Trophoblast cell (in vitro differentiated cells and primary cell): ENCODE results near the gene CACNA1C.

Experiments used
- DNase-seq, 2 donors: peaks; one replicate each; pipeline ENCODE4 v3.0.0-alpha.2; 2016
- H2AFZ ChIP-seq: 2 replicates; pipeline ENCODE4 v1.6.1; 2013; ENCODE audit warnings: low read length, moderate library complexity, mild to moderate bottlenecking; ENCODE audit not compliant: insufficient read depth, poor library complexity
- H2AK5ac ChIP-seq: 2 replicates; pipeline ENCODE4 v1.6.1; 2013; ENCODE audit warnings: mild to moderate bottlenecking, low read length
- H2BK120ac ChIP-seq: 2 replicates; pipeline ENCODE4 v1.6.1; 2013; ENCODE audit warnings: low read length, mild to moderate bottlenecking, moderate library complexity; ENCODE audit not compliant: insufficient read depth, poor library complexity
- H2BK12ac ChIP-seq: 2 replicates; pipeline ENCODE4 v1.6.1; 2013; ENCODE audit warnings: mild to moderate bottlenecking, low read length, moderate library complexity
- H2BK5ac ChIP-seq: 2 replicates; pipeline ENCODE4 v1.6.1; 2013; ENCODE audit warnings: low read length, low read depth, moderate library complexity, mild to moderate bottlenecking; ENCODE audit not compliant: poor library complexity
- H3K14ac ChIP-seq: 2 replicates; pipeline ENCODE4 v1.6.1; 2013; ENCODE audit warnings: mild to moderate bottlenecking, low read length
- H3K18ac ChIP-seq: 2 replicates; pipeline ENCODE4 v1.6.1; 2013; ENCODE audit warnings: mild to moderate bottlenecking, low read length
- H3K23ac ChIP-seq: 2 replicates; pipeline ENCODE4 v1.6.1; 2013; ENCODE audit warnings: low read length
- H3K27ac ChIP-seq: 2 replicates; pipeline ENCODE4 v1.5.1; 2013; ENCODE audit warnings: low read depth, mild to moderate bottlenecking, inconsistent platforms, low read length, moderate library complexity
- H3K27me3 ChIP-seq: 2 replicates; pipeline ENCODE4 v1.6.1; 2013; ENCODE audit warnings: inconsistent platforms, mild to moderate bottlenecking, low read length, moderate library complexity; ENCODE audit not compliant: insufficient read depth
- H3K36me3 ChIP-seq, 2 experiments: 1 replicate in 1 of 2; 2 replicates in 1 of 2; pipeline ENCODE4 v1.6.1; 2013; ENCODE audit warnings: low read length in 2 of 2, mild to moderate bottlenecking in 2 of 2, moderate library complexity in 1 of 2; ENCODE audit not compliant: insufficient read depth in 2 of 2, control insufficient read depth in 1 of 2
- H3K4ac ChIP-seq: 2 replicates; pipeline ENCODE4 v1.6.1; 2013; ENCODE audit warnings: low read depth, mild to moderate bottlenecking, low read length, moderate library complexity
- H3K4me1 ChIP-seq, 2 experiments: 1 replicate in 1 of 2; 2 replicates in 1 of 2; pipeline ENCODE4 v1.6.1; 2013; ENCODE audit warnings: low read length in 2 of 2, mild to moderate bottlenecking in 2 of 2, moderate library complexity in 1 of 2; ENCODE audit not compliant: insufficient read depth in 2 of 2, control insufficient read depth in 1 of 2
- H3K4me2 ChIP-seq: 2 replicates; pipeline ENCODE4 v1.6.1; 2013; ENCODE audit warnings: inconsistent platforms, mild to moderate bottlenecking, low read length, moderate library complexity
- H3K4me3 ChIP-seq: 2 replicates; pipeline ENCODE4 v1.5.1; 2013; ENCODE audit warnings: mild to moderate bottlenecking, low read depth, low read length, inconsistent platforms
- H3K79me1 ChIP-seq: one replicate; pipeline ENCODE4 v1.6.1; 2013; ENCODE audit warnings: low read length
- H3K79me2 ChIP-seq: 2 replicates; pipeline ENCODE4 v1.6.1; 2013; ENCODE audit warnings: low read length, mild to moderate bottlenecking; ENCODE audit not compliant: control insufficient read depth, insufficient read depth, poor library complexity
- H3K9ac ChIP-seq: 2 replicates; pipeline ENCODE4 v1.6.1; 2013; ENCODE audit warnings: mild to moderate bottlenecking, low read length
- H3K9me3 ChIP-seq: 2 replicates; pipeline ENCODE4 v1.6.1; 2013; ENCODE audit warnings: low read depth, mild to moderate bottlenecking, control low read depth, inconsistent platforms, low read length; ENCODE audit not compliant: insufficient read depth
- H4K12ac ChIP-seq: 2 replicates; pipeline ENCODE4 v1.6.1; 2013; ENCODE audit warnings: low read depth, mild to moderate bottlenecking, low read length, moderate library complexity
- H4K8ac ChIP-seq: 2 replicates; pipeline ENCODE4 v1.6.1; 2013; ENCODE audit warnings: low read depth, mild to moderate bottlenecking, low read length, moderate library complexity
- H4K91ac ChIP-seq: one replicate; pipeline ENCODE4 v1.6.1; 2013; ENCODE audit warnings: low read depth, mild to moderate bottlenecking, low read length, moderate library complexity
- WGBS: extraction: QIAGEN DNeasy Blood & Tissue Kit; methylation state at CpG from one replicate; pipeline ENCODE4 v1.1.7; 2013; ENCODE audit warnings: missing lambda C conversion rate; ENCODE audit not compliant: insufficient read length, insufficient coverage; ENCODE audit errors: extremely low coverage; 5-methylcytosine and 5-hydroxymethylcytosine counted together

The CACNA1C gene

GRCh38 chr12:2228535-2228934 lies 175.7 kb downstream of the CACNA1C start:
- Histone ChIP-seq H2AK5ac (no peak overlapping the region), H3K4me2 (no peak overlapping the region), H3K9me3 (peaks cover 1% of the 10 kb centered on the region), H3K9ac (no peak overlapping the region), H3K36me3 (no peaks in the 10 kb centered on the region), H3K23ac (no peak overlapping the region), H3K14ac (no peak overlapping the region), H2AFZ (no peak overlapping the region), H2BK12ac (no peak overlapping the region), H4K91ac (no peak overlapping the region), H3K4ac (no peak overlapping the region), H2BK5ac (no peak overlapping the region), H2BK120ac (no peak overlapping the region), H3K18ac (no peak overlapping the region), H3K4me1 (no peaks in the 10 kb centered on the region), H3K79me1 (no peaks in the 10 kb centered on the region), H4K12ac (no peak overlapping the region), H3K4me3 (no peak overlapping the region), H3K27ac (no peak overlapping the region), H3K27me3 (no peaks in the 10 kb centered on the region), H3K79me2 (no peaks in the 10 kb centered on the region), H4K8ac (no peak overlapping the region)
- DNase-seq = no peak

GRCh38 chr12:2229661-2230539 lies 177.1 kb downstream of the CACNA1C start:
- Histone ChIP-seq H2AK5ac (no peak overlapping the region), H4K8ac (no peak overlapping the region), H2BK5ac (no peak overlapping the region), H2AFZ (no peak overlapping the region), H3K4me3 (no peak overlapping the region), H3K9ac (no peak overlapping the region), H3K23ac (no peak overlapping the region), H3K79me2 (no peaks in the 10 kb centered on the region), H3K36me3 (no peaks in the 10 kb centered on the region), H4K91ac (no peak overlapping the region), H3K27me3 (no peaks in the 10 kb centered on the region), H3K4me2 (no peak overlapping the region), H4K12ac (no peak overlapping the region), H2BK120ac (no peak overlapping the region), H3K4me1 (no peaks in the 10 kb centered on the region), H3K79me1 (no peaks in the 10 kb centered on the region), H3K27ac (no peak overlapping the region), H3K4ac (no peak overlapping the region), H3K14ac (no peak overlapping the region), H3K9me3 (peaks cover 1% of the 10 kb centered on the region), H2BK12ac (no peak overlapping the region), H3K18ac (no peak overlapping the region)
- DNase-seq = no peak
- no CpG with 5 or more reads among the region's 61 CpGs for WGBS

- Histone ChIP-seq H3K4ac (no peak overlapping the region), H2BK5ac (no peak overlapping the region)
Observed at GRCh38 chr12:2231011-2231595, 178.3 kb downstream of the CACNA1C start.

GRCh38 chr12:2231956-2232355 lies 179.2 kb downstream of the CACNA1C start:
- H3K79me2 ChIP-seq = no peaks in the 10 kb centered on the region
- no peak overlapping the region for H3K14ac ChIP-seq
- H3K4me2 ChIP-seq = no peak overlapping the region
- no peak overlapping the region for H3K23ac ChIP-seq
- no peak for DNase-seq
- no peak overlapping the region for H4K12ac ChIP-seq
- H3K27me3 ChIP-seq = no peaks in the 10 kb centered on the region
- peaks cover 1% of the 10 kb centered on the region for H3K9me3 ChIP-seq
- no peak overlapping the region for H4K8ac ChIP-seq
- no peak overlapping the region for H3K4ac ChIP-seq
- no peak overlapping the region for H2AFZ ChIP-seq
- no peak overlapping the region for H3K9ac ChIP-seq
- no peak overlapping the region for H3K4me3 ChIP-seq
- H2BK120ac ChIP-seq = no peak overlapping the region
- H3K18ac ChIP-seq = no peak overlapping the region
- no peak overlapping the region for H2BK5ac ChIP-seq
- no peaks in the 10 kb centered on the region for H3K36me3 ChIP-seq
- no peaks in the 10 kb centered on the region for H3K4me1 ChIP-seq
- H4K91ac ChIP-seq = no peak overlapping the region
- H3K79me1 ChIP-seq = no peaks in the 10 kb centered on the region
- no CpG with 5 or more reads among the region's 3 CpGs for WGBS
- no peak overlapping the region for H2AK5ac ChIP-seq
- H2BK12ac ChIP-seq = no peak overlapping the region
- H3K27ac ChIP-seq = no peak overlapping the region

More at GRCh38 chr12:2231011-2231595, 178.3 kb downstream of the CACNA1C start:
- Histone ChIP-seq H2AK5ac (no peak overlapping the region), H3K79me2 (no peaks in the 10 kb centered on the region), H3K4me2 (no peak overlapping the region), H3K14ac (no peak overlapping the region), H3K9me3 (peaks cover 1% of the 10 kb centered on the region), H4K91ac (no peak overlapping the region), H3K9ac (no peak overlapping the region), H4K8ac (no peak overlapping the region), H3K79me1 (no peaks in the 10 kb centered on the region), H2AFZ (no peak overlapping the region), H3K27me3 (no peaks in the 10 kb centered on the region), H2BK12ac (no peak overlapping the region), H3K36me3 (no peaks in the 10 kb centered on the region), H3K4me1 (no peaks in the 10 kb centered on the region), H3K4me3 (no peak overlapping the region), H3K27ac (no peak overlapping the region), H3K18ac (no peak overlapping the region), H2BK120ac (no peak overlapping the region), H4K12ac (no peak overlapping the region), H3K23ac (no peak overlapping the region)
- no CpG with 5 or more reads among the region's 7 CpGs for WGBS
- no peak for DNase-seq
